IPS DF 4.7 (cell line): ENCODE results near the gene MROH2A.

Source experiments
- DNase-seq: peaks from one replicate; pipeline ENCODE4 v3.0.0-alpha.2; 2013; ENCODE audit warnings: low spot score; ENCODE audit errors: extremely low read depth

MROH2A gene

GRCh38 chr2:233801357-233802131 lies 23.4 kb downstream of the MROH2A start:
- no peak for DNase-seq

GRCh38 chr2:233802132-233802815 lies 24.1 kb downstream of the MROH2A start:
- no peak for DNase-seq

DNA sequence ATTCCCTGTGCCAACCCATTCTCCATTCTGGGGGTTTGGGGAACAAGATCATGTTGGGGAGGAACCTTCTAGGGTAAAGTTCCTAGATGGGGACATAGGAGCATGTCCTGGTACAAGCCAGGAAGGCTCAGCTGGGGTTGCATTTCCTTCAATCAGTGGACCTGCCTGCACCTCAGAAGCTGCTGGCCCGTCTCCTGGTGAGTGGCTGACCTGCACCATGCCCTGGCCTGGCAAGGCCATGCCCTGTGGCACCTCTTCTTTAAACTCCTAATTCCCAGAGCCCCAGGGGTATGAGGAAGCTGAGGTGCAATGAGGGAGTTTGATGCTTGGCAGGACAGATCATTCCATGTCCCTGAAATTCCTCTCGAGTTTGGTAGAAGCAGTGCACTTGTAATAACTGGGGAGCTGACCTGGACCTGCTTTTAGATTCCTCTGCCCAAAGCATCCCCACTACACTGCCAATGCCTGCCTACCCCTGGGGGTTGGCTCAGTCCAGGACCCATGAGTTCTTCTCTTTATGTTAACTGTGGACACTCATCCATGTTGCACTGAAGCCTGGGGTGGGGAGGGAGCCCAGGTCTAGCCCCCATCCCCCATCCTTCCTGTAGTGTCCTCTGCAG lies 25.3 kb downstream of the MROH2A start:
- no peak for DNase-seq

DNA sequence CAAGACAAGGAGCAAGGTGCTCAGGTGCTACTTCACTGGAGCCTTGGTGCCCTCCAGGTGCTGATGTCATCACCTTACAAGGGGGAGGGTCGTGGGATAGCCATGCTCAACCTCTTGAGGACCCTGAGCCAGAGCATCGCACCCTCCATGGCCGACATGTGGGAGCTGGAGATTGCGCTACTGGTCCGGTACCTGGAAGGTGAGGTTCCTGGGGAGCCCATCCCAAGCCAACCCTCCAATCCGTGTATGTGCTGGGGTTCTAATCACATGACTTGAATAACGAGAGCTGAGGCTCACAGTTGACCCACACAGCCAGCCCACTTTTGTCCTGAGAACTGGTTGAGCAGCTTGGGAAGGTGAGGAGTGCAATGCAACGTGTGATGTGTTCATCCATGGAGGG lies 25.9 kb downstream of the MROH2A start:
- no peak for DNase-seq

- no peak for DNase-seq
Measured at GRCh38 chr2:233807215-233807865, 29.2 kb downstream of the MROH2A start.

GRCh38 chr2:233807966-233808935 lies 30.1 kb downstream of the MROH2A start:
- DNase-seq, result no peak

DNA sequence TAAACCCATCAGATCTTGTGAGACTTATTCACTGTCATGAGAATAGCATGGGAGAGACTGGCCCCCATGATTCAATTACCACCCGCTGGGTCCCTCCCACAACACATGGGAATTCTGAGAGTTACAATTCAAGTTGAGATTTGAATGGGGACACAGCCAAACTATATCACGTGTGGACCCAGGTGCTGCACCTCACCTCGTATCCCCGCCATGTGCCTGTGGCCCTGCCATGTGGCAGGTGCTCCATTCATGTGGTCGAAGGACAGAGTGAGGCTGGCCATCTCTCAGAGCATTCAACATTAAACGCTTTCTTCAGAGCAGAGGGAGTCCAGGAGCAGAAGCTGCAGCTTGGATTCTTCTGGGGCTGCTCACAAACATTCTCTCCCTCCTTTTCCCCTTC lies 32.3 kb downstream of the MROH2A start:
- no peak for DNase-seq

DNA sequence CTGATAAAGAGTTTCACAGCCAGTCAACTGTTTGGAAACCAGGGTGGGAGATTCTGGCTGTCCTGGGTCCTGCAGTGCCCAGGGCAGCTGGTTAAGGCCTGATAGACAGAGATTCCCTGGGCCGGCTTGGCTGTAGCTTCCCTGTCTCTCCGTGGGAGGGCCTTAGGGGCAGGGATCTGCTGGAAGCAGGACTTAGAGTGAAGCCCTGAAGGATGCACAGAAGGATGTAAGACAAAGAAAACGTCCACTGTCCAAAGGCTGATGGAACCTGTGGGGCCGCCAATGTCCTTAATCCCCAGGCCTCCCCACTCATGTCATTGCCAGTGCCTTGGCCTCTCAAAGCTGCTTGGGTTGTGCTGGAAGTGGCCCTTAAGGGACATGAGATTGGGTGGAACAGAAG lies 33.0 kb downstream of the MROH2A start:
- DNase-seq, result no peak

GRCh38 chr2:233811732-233812131 lies 33.6 kb downstream of the MROH2A start:
- DNase-seq, result no peak

DNA sequence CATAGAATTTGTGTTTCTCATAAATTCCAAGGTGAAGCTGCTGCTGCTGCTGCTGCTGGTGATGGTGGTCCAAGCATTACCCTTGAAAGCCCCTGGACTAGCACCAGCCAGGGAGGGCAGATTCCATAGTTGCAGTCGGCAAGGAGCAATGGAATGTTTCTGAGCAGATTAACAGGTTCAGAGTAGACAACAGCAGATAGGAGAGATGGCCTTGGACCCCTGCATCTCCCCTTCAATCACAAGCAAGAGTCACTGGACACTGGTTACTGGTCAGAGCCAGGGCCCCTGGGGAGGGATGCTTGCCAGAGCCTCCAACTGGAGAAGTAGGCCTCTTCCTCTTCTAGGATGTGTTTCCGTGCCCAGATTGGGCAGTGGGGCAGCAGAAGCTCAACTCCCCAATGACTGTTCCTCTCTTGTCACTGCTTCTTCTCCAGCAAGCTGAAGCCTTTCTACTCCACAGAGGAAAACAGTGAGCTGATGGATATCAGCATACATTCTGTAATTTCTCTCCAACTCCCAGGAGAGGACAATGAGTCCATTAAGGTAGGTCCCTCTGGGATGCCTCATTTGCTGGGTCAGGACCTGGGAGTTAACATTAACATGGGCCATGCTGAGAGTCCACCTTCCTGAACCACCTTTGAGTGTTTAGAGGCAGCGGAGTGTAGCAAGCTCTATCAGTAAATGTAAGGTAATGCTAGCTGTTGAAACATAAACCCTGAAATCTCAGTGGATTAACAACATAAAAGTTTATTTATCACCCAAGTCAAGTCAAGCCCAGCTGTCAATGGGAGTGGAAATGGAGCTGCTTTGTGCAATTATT lies 35.3 kb downstream of the MROH2A start:
- DNase-seq, result no peak

DNA sequence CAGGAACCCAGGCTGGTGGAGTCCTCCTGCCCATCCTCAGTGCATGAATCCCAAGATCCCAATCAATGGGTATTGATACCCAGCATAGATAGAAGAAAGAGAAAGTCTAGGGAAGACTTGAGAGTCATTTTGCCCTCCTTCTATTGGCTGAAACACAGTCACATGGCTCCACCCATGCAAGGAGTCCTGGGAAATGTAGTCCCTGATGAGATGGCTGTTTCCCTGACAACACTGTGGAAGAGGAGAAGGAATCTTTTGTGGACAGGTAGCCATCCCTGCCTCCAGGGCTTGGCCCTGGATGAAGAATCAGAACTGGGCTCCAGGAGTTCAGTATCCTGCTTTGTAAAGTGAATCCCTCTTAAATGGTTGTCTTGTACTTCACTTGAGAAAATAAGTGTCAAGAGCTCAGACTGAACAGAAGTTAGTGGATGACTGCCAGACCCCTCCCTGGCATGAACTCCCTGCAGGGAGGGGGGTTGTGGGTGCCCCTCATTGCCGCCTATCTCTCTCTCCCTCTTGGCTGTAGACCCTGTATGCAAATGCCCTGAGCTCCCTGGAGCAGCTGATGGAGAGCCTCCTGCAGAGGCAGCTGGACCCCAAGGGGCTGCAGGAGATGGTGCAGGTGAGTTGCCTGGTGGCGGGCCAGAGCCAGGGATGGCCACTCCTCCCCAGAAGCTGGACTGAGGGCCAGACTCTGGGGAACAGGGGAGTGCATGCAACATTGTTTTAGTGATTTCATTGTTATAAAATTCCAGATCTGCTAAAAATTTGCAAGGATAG lies 36.1 kb downstream of the MROH2A start:
- no peak for DNase-seq

GRCh38 chr2:233815861-233816260 lies 37.7 kb downstream of the MROH2A start:
- DNase-seq, result no peak

DNA sequence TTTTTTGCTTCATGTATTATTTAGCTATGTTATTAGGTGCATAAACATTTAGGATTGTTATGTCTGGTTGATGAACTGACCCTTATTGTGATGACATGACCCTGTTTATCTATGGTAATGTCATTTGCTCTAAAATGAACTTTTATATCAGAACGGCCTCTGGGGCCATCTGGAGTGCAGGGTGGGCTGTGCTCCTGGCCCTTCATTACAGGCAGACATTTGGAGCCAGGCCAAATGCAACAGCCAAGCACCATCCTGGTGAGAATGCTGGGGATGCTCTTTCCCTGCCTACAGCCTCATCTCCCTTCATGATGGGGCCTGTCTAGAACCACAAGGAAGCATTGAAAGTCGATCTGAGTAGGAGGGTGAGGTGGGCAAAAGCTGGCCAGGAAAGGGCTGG lies 38.2 kb downstream of the MROH2A start:
- DNase-seq, result no peak

- DNase-seq, result no peak
Measured at GRCh38 chr2:233816771-233817170, 38.6 kb downstream of the MROH2A start.

GRCh38 chr2:233817361-233817911 lies 39.3 kb downstream of the MROH2A start:
- DNase-seq, result no peak

GRCh38 chr2:233817995-233818638 lies 40.0 kb downstream of the MROH2A start:
- DNase-seq, result no peak

DNA sequence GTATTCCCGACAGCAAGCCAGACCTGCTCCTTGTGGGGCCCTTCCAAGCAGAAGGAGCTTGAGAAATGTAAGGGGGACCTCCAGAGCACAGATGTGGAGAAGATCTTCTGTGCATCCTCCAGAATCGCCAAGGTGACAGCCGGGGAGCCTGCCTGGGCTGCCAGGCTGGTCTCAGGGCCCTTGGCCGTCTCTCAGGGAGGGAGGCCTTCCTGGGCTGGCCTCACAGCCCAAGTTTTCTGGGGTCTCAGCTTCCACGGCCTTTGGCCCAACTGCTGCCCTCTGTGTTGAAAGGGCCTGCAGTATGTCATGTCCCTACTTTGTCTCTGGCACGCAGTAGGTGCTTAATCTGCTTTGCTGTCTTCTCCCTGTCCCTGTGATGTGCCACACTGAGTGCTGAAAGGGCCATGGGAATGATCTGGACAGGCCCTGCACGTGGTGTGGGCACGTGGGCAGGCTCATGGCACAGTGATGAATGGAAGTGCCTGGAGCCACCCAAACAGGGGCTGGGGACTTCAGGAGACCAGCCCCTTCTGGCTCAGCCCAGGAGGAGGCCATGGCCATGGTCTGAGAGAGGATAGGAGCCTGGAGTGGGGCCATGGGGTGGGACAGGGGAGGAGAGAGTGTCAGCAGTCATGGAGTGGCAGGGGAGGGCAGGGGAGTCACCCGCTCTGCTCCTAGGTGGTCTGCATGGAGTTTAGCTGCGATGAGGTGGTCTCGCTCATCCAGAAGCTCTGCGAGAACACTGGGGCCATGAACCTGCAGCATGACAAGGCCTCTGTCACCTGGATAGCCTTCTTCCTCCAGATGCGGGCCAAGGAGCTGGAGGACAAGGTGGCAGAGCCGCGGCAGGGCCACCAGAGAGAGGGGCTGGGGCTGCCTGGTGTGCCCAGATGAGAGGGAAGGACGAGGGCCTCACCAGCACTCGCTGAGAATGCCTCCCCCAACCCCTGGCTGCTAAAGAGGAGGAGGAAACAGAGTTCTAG lies 40.8 kb downstream of the MROH2A start:
- no peak for DNase-seq
